GM23338 (cell line): ENCODE results near the gene NUP54. TPM values are rescaled to one million over a fixed set of nuclear protein-coding genes. Genes with fewer than 3 reads are reported as not detected.

Source experiments
- ATAC-seq: fragments of 200-7000 bp; cut with Tn5 transposase; 3 replicates; pipeline ENCODE4 v1.9.1; 2020
- DNase-seq: peaks from one replicate; pipeline ENCODE4 v3.0.0-alpha.2; 2015; ENCODE audit warnings: low spot score
- H2AFZ ChIP-seq: fragments of 200-600 bp; sonication (generic); 2 replicates; pipeline ENCODE4 v1.8.0; 2016; ENCODE audit warnings: antibody characterized with exemption, mild to moderate bottlenecking, moderate library complexity
- H3F3A ChIP-seq: fragments of 200-600 bp; sonication (generic); replicated peaks from 2 replicates; pipeline ENCODE4 v1.8.0; 2017; ENCODE audit warnings: antibody characterized with exemption, mixed run types, low read depth
- H3K27ac ChIP-seq: fragments of 200-600 bp; sonication (generic); 2 replicates; pipeline ENCODE4 v1.6.1; 2016; ENCODE audit warnings: low read depth
- H3K27me3 ChIP-seq: fragments of 200-600 bp; sonication (generic); 2 replicates; pipeline ENCODE4 v1.8.0; 2016; ENCODE audit warnings: mild to moderate bottlenecking, mixed run types, moderate library complexity; ENCODE audit not compliant: insufficient read depth
- H3K36me3 ChIP-seq: fragments of 200-600 bp; sonication (generic); 2 replicates; pipeline ENCODE4 v1.8.0; 2016; ENCODE audit warnings: mild to moderate bottlenecking; ENCODE audit not compliant: insufficient read depth
- H3K4me1 ChIP-seq: fragments of 200-600 bp; sonication (generic); 2 replicates; pipeline ENCODE4 v1.8.0; 2016; ENCODE audit warnings: mild to moderate bottlenecking, moderate library complexity; ENCODE audit not compliant: insufficient read depth
- H3K4me2 ChIP-seq: fragments of 200-600 bp; sonication (generic); 2 replicates; pipeline ENCODE4 v1.7.1; 2017; ENCODE audit warnings: mixed run types
- H3K4me3 ChIP-seq: fragments of 200-600 bp; sonication (generic); 2 replicates; pipeline ENCODE4 v1.6.1; 2016; ENCODE audit warnings: mixed run types
- H3K79me2 ChIP-seq: fragments of 200-600 bp; sonication (generic); replicated peaks from 2 replicates; pipeline ENCODE4 v1.8.0; 2017; ENCODE audit warnings: mild to moderate bottlenecking; ENCODE audit not compliant: insufficient read depth
- H3K9me2 ChIP-seq: fragments of 200-600 bp; sonication (generic); 2 replicates; pipeline ENCODE4 v1.8.0; 2017; ENCODE audit not compliant: insufficient read depth
- H4K20me1 ChIP-seq: fragments of 200-600 bp; sonication (generic); replicated peaks from 2 replicates; pipeline ENCODE4 v1.8.0; 2017; ENCODE audit warnings: mild to moderate bottlenecking; ENCODE audit not compliant: insufficient read depth
- H3K27ac Mint-ChIP-seq: 2 replicates; pipeline ENCODE4 v1.8.0; 2020; ENCODE audit warnings: inconsistent platforms, mild to moderate bottlenecking, moderate library complexity, mixed read lengths
- H3K27me3 Mint-ChIP-seq: 3 replicates; pipeline ENCODE4 v1.8.0; 2022; ENCODE audit warnings: low read depth, mild to moderate bottlenecking, moderate library complexity, mixed read lengths, inconsistent platforms; ENCODE audit not compliant: insufficient read depth, poor library complexity
- H3K36me3 Mint-ChIP-seq: 3 replicates; pipeline ENCODE4 v1.8.0; 2021; ENCODE audit warnings: low read depth, mild to moderate bottlenecking, inconsistent platforms, moderate library complexity, mixed read lengths
- H3K4me1 Mint-ChIP-seq: 3 replicates; pipeline ENCODE4 v1.8.0; 2020; ENCODE audit warnings: mild to moderate bottlenecking, inconsistent platforms, mixed read lengths
- H3K4me3 Mint-ChIP-seq: 3 replicates; pipeline ENCODE4 v1.8.0; 2021; ENCODE audit warnings: moderate library complexity, mild to moderate bottlenecking, inconsistent platforms, mixed read lengths
- H3K9me3 Mint-ChIP-seq: 3 replicates; pipeline ENCODE4 v1.8.0; 2020; ENCODE audit warnings: moderate library complexity, mild to moderate bottlenecking, inconsistent platforms, mixed read lengths
- CREB1 ChIP-seq: fragments of 250-450 bp; sonication (Bioruptor Pico); IDR thresholded peaks from 2 replicates; pipeline ENCODE4 v1.5.0; 2020; ENCODE audit warnings: low read depth, mild to moderate bottlenecking, moderate library complexity
- EZH2 ChIP-seq: fragments of 200-600 bp; sonication (generic); IDR thresholded peaks from one replicate; pipeline ENCODE4 v1.8.0; 2017; ENCODE audit warnings: antibody characterized with exemption, mild to moderate bottlenecking, low read depth; ENCODE audit not compliant: unreplicated experiment
- EZH2phosphoT487 ChIP-seq: fragments of 200-600 bp; sonication (generic); IDR thresholded peaks from one replicate; pipeline ENCODE4 v1.8.1; 2018; ENCODE audit warnings: antibody characterized with exemption; ENCODE audit not compliant: unreplicated experiment
- JUNB ChIP-seq: IDR thresholded peaks from one replicate; pipeline ENCODE4 v1.6.1; 2016; ENCODE audit warnings: antibody characterized with exemption; ENCODE audit not compliant: unreplicated experiment
- NANOG ChIP-seq: IDR thresholded peaks from 2 replicates; pipeline ENCODE4 v1.6.1; 2016; ENCODE audit warnings: antibody characterized with exemption, borderline replicate concordance
- POLR2AphosphoS5 ChIP-seq: IDR thresholded peaks from 2 replicates; pipeline ENCODE4 v1.6.1; 2016; ENCODE audit warnings: antibody characterized with exemption, low read depth
- ZNF114 ChIP-seq: fragments of 250-450 bp; sonication (Bioruptor Pico); IDR thresholded peaks from 2 replicates; pipeline ENCODE4 v1.5.0; 2020; ENCODE audit warnings: mild to moderate bottlenecking, moderate library complexity
- ZNF331 ChIP-seq: fragments of 250-450 bp; sonication (Bioruptor Pico); IDR thresholded peaks from 2 replicates; pipeline ENCODE4 v1.5.0; 2020; ENCODE audit warnings: low read depth, mild to moderate bottlenecking, moderate library complexity
- polyA plus RNA-seq: library from polyadenylated mRNA; unstranded; fragments of >200 nt; fragmentation: Nextera tagmentation; extraction: Ambion mirVana; gene quantifications from 2 replicates; pipeline ENCODE4 v1.2.1, GENCODE V29; 2016
- total RNA-seq: library from RNA; depleted of rRNA; stranded (reverse); fragments of >200 nt; shearing (Covaris generic); gene quantifications from 2 replicates; pipeline ENCODE4 v1.2.3, GENCODE V29; 2014
- TF ChIP-seq, protein P1 (sequence below): IDR thresholded peaks from 2 replicates; pipeline ENCODE4 v1.6.1; 2016; ENCODE audit warnings: antibody characterized with exemption
- TF ChIP-seq, protein P2 (sequence below), 2 experiments: fragments of 200-600 bp in 1 of 2; sonication (generic) in 1 of 2; conservative IDR thresholded peaks; 2 replicates each; pipeline versions ENCODE4 v1.5.1 to v1.6.1; 2016 to 2017; ENCODE audit warnings: antibody characterized with exemption in 2 of 2, low read depth in 2 of 2, mild to moderate bottlenecking in 2 of 2, moderate library complexity in 1 of 2
- TF ChIP-seq, protein P3 (sequence below): IDR thresholded peaks from one replicate; pipeline ENCODE4 v1.6.1; 2018; ENCODE audit warnings: antibody characterized with exemption; ENCODE audit not compliant: unreplicated experiment

Gene NUP54
- total and polyA plus RNA-seq, 2 experiments from 2014 or later = 97.8 to 118 TPM

DNA sequence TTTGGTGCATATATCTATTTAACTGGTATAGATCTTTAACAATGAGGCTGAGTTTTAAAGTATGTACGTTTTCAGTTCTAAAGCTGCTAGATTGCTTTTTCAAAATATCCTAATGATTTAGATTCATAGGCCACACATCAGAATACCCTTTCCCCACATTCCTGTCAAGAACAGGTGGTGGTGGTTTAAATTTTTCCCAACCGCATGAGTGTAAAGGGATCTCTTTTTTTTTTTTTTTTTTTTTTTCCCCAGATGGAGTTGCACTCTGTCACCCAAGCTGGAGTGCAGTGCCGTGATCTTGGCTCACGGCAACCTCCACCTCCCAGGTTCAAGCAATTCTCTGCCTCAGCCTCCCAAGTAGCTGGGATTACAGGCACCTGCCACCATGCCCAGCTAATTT is 28.0 kb downstream of the NUP54 start:
- TF ChIP-seq JUNB = no peak
- TF ChIP-seq ZNF114 (CRISPR knock-in tag) = no peak
- TF ChIP-seq, protein P1, sequence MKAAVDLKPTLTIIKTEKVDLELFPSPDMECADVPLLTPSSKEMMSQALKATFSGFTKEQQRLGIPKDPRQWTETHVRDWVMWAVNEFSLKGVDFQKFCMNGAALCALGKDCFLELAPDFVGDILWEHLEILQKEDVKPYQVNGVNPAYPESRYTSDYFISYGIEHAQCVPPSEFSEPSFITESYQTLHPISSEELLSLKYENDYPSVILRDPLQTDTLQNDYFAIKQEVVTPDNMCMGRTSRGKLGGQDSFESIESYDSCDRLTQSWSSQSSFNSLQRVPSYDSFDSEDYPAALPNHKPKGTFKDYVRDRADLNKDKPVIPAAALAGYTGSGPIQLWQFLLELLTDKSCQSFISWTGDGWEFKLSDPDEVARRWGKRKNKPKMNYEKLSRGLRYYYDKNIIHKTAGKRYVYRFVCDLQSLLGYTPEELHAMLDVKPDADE = no peak
- TF ChIP-seq EZH2phosphoT487 = no peak
- no peak for TF ChIP-seq CREB1
- TF ChIP-seq, protein P2, sequence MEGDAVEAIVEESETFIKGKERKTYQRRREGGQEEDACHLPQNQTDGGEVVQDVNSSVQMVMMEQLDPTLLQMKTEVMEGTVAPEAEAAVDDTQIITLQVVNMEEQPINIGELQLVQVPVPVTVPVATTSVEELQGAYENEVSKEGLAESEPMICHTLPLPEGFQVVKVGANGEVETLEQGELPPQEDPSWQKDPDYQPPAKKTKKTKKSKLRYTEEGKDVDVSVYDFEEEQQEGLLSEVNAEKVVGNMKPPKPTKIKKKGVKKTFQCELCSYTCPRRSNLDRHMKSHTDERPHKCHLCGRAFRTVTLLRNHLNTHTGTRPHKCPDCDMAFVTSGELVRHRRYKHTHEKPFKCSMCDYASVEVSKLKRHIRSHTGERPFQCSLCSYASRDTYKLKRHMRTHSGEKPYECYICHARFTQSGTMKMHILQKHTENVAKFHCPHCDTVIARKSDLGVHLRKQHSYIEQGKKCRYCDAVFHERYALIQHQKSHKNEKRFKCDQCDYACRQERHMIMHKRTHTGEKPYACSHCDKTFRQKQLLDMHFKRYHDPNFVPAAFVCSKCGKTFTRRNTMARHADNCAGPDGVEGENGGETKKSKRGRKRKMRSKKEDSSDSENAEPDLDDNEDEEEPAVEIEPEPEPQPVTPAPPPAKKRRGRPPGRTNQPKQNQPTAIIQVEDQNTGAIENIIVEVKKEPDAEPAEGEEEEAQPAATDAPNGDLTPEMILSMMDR (conservative IDR thresholded peaks at IDR 0.05; ENCODE audit: low read depth in 2 of 2) = no peak
- no peak for TF ChIP-seq EZH2
- no peaks in the 10 kb centered on the region for H3K9me2 ChIP-seq
- H4K20me1 ChIP-seq = no peaks in the 10 kb centered on the region
- Mint-ChIP-seq H3K4me3 (no peak overlapping the region), H3K4me1 (no peaks in the 10 kb centered on the region), H3K36me3 (peaks cover 83% of the 10 kb centered on the region), H3K9me3 (no peaks in the 10 kb centered on the region), H3K27me3 (no peaks in the 10 kb centered on the region), H3K27ac (no peak overlapping the region)
- H2AFZ ChIP-seq = no peak overlapping the region
- H3K79me2 ChIP-seq = no peaks in the 10 kb centered on the region
- H3K36me3 ChIP-seq = peaks cover 67% of the 10 kb centered on the region
- no peaks in the 10 kb centered on the region for H3F3A ChIP-seq
- no peak for DNase-seq
- no peak overlapping the region for H3K4me3 ChIP-seq
- ATAC-seq = no peak
- no peaks in the 10 kb centered on the region for H3K27me3 ChIP-seq
- no peaks in the 10 kb centered on the region for H3K4me1 ChIP-seq
- H3K4me2 ChIP-seq = no peak overlapping the region
- H3K27ac ChIP-seq = no peak overlapping the region

DNA sequence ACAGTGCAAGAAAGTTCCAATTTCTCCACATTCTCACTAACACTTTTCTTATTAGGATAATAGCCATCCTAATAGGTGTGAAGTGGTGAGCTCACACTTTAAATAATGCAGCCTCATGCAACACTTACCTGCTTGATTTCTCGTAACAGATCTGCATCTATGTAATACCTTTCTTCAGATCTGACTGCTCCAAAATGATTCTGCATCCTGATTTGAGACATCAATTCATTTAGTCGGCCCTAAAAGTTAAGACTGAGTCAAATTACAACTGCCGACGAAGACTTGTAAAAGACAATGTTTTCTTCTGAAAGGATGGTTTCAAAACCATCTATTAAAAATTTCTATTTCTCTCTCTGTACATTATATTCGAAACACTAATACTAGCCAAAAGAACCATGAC is 30.7 kb downstream of the NUP54 start:
- H3K36me3 Mint-ChIP-seq = peaks cover 78% of the 10 kb centered on the region
- H3K79me2 ChIP-seq = no peaks in the 10 kb centered on the region
- no peaks in the 10 kb centered on the region for H3K9me3 Mint-ChIP-seq
- H3K27me3 ChIP-seq = no peaks in the 10 kb centered on the region
- no peak for ATAC-seq
- no peak for DNase-seq
- TF ChIP-seq, protein P3, sequence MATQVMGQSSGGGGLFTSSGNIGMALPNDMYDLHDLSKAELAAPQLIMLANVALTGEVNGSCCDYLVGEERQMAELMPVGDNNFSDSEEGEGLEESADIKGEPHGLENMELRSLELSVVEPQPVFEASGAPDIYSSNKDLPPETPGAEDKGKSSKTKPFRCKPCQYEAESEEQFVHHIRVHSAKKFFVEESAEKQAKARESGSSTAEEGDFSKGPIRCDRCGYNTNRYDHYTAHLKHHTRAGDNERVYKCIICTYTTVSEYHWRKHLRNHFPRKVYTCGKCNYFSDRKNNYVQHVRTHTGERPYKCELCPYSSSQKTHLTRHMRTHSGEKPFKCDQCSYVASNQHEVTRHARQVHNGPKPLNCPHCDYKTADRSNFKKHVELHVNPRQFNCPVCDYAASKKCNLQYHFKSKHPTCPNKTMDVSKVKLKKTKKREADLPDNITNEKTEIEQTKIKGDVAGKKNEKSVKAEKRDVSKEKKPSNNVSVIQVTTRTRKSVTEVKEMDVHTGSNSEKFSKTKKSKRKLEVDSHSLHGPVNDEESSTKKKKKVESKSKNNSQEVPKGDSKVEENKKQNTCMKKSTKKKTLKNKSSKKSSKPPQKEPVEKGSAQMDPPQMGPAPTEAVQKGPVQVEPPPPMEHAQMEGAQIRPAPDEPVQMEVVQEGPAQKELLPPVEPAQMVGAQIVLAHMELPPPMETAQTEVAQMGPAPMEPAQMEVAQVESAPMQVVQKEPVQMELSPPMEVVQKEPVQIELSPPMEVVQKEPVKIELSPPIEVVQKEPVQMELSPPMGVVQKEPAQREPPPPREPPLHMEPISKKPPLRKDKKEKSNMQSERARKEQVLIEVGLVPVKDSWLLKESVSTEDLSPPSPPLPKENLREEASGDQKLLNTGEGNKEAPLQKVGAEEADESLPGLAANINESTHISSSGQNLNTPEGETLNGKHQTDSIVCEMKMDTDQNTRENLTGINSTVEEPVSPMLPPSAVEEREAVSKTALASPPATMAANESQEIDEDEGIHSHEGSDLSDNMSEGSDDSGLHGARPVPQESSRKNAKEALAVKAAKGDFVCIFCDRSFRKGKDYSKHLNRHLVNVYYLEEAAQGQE = no peak
- TF ChIP-seq POLR2AphosphoS5 (no peak), ZNF331 (CRISPR knock-in tag) (no peak), EZH2phosphoT487 (no peak), JUNB (no peak), ZNF114 (CRISPR knock-in tag) (no peak), NANOG (no peak), CREB1 (no peak)
- TF ChIP-seq, protein P1 = no peak
- TF ChIP-seq, protein P2 (conservative IDR thresholded peaks at IDR 0.05; ENCODE audit: low read depth in 2 of 2) = no peak
- H3K4me1 Mint-ChIP-seq = no peaks in the 10 kb centered on the region
- no peak overlapping the region for H3K4me2 ChIP-seq
- H3K27me3 Mint-ChIP-seq = no peaks in the 10 kb centered on the region
- no peak overlapping the region for H3K27ac Mint-ChIP-seq
- no peak overlapping the region for H2AFZ ChIP-seq
- no peak overlapping the region for H3K27ac ChIP-seq
- no peak overlapping the region for H3K4me3 Mint-ChIP-seq
- H4K20me1 ChIP-seq = no peaks in the 10 kb centered on the region
- H3F3A ChIP-seq = no peaks in the 10 kb centered on the region
- no peaks in the 10 kb centered on the region for H3K4me1 ChIP-seq
- no peak overlapping the region for H3K4me3 ChIP-seq
- H3K36me3 ChIP-seq = peaks cover 53% of the 10 kb centered on the region
- H3K9me2 ChIP-seq = no peaks in the 10 kb centered on the region
